COLO668 (cell line): ENCODE measurements around the gene TTC29.
A peak's percentile ranks its signal among the peaks of the same experiment; 100 is the strongest.

ENCODE experiments used
- DNase-seq: peaks from one replicate; lab custom pipeline; 2025; ENCODE audit not compliant: unreplicated experiment; lab: John Stamatoyannopoulos, UW

The TTC29 gene, protein sequence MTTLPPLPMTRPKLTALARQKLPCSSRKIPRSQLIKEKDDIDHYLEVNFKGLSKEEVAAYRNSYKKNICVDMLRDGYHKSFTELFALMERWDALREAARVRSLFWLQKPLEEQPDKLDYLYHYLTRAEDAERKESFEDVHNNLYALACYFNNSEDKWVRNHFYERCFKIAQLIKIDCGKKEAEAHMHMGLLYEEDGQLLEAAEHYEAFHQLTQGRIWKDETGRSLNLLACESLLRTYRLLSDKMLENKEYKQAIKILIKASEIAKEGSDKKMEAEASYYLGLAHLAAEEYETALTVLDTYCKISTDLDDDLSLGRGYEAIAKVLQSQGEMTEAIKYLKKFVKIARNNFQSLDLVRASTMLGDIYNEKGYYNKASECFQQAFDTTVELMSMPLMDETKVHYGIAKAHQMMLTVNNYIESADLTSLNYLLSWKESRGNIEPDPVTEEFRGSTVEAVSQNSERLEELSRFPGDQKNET

GRCh38 chr4:146945556-146946374, at the start of gene TTC29:
Gene TTC29, minus strand, starts transcription at chr4:146945864. Its CDS starts 5,969 bp downstream, at chr4:146939895.
- peak; percentile 93 for DNase-seq

GRCh38 chr4:146981651-146982050, 36.0 kb upstream of the TTC29 start:
- no peak for DNase-seq

DNA sequence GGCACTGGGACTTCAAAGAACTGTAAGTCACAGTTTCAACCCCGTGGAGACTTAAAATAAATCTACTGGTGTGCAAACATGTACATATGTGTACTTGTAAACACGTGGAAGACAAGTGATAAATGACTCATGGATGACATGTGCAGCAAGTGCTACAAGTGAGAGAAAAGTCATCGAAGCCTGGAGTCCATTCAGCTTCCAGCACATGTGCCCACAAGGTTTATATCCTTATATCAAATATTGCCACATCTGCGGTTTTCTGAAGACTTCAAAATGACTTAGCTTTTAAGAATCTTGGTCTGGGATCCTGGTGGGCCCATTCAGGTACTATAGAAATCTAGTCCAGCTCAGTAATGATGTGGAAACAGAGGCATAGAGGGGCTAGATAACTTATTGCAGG, 33.0 kb upstream of the TTC29 start:
- no peak for DNase-seq

GRCh38 chr4:146976145-146976544, 30.5 kb upstream of the TTC29 start:
- no peak for DNase-seq

DNA sequence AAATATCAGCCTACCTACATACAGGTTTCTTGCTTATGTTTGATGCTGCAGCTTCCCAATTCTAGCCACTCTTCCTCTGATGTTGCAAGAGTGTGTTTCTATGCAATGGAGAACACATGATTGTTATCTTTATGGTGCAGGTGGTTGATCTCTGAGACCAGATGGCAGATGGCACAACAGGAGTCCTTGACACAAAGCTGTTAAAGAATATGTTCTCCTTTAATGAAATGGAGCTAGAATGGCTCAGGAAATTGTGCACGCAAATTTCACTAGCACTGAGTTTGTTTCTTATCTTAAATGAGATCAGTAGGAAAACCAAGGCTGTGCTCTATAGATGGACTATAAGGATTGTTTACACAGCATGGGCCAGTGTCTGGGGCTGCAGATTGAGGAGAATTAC, 29.9 kb upstream of the TTC29 start:
- DNase-seq: peak; percentile 29

GRCh38 chr4:146975036-146975435, 29.4 kb upstream of the TTC29 start:
- no peak for DNase-seq

DNA sequence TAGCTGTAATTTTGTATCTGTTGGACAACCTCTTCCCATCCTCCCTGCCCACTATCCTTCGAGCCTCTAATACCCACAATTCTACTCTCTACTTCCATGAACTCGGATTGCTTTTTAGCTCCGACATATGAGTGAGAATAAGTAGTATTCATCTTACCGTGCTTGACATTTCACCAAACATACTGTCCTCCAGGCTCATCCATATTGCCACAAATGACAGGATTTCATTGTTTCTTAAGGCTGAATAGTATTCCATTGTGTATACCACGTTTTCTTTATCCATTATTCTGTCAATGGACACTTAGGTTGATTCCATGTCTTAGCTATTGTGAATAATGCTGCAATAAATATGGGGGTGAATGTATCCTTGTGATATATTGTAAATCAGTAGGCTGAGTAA, 26.4 kb upstream of the TTC29 start:
- no peak for DNase-seq

DNA sequence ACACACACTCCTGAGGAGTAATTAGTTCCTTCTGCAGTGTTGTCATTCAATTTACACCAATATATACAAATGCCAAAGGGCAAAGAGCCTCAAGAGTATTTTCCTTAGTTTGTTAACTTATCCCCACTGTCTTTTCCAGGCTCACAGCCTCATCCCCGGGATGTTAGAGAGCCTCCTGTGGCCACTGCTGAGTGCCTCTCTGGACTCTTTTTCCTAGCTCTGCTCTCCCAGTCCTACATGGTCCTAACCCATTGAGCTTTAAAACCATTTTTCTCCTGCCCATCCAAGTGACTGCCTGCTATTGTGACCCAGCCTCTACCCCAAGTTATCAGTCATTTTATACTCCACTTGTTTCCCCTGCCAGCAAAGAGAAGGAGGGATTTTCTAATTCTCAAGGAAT, 23.5 kb upstream of the TTC29 start:
- no peak for DNase-seq

DNA sequence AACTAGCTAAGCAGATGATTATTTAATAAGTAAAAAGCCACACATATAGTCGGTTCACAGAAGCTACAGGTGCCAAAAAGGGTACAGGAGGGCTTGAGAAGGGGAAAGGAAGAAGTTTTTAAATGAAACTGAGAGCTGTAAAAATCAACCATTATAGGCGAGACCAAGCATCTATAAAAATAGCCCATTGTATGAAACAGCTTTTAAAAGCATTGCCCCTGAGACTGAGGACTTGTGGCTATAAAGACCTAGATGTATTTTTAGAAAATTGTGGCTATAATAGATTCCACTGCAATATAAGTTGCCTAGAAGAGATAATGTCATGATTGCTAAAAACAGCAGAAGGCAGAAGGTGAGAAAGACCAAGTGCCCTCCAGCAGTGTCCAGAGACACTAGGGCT, 15.0 kb upstream of the TTC29 start:
- no peak for DNase-seq

GRCh38 chr4:146959692-146960091, 14.0 kb upstream of the TTC29 start:
- DNase-seq: no peak

DNA sequence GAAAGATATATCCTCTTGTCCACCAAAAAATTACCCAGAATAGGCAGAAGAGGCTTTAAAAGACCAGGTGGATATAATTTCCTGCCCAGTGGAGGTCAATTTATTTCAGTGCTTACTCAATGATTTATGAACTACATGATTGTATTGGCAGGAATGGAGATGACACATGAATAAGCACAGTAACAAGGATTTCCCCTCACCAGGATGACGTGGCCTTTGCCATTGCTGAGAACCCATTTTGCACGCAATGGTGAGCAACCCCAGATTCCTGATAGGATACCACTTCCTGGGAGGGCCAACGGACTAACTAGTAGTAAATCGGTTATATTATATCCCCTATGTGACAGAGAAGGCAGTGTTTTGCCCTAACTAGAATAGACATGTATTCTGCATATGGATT, 11.6 kb upstream of the TTC29 start:
- DNase-seq: no peak

DNA sequence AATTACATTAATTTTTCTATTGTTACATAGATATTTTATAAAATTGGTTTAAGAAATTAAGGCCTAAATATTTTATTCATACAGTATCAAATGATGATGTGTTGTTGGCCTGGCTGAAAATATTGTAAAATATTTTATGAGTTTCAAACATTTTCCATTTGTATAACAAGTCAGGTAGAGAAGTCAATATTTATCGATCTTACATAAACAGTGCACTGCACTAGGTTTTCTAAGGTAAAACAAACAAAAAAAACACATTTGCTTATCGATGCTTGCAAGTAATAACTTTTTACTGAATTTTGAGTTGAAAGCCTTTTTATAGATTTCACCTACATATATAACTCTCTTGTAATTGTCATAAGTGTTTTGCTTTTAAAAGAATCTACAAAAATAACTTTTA, 7.2 kb upstream of the TTC29 start:
- no peak for DNase-seq

- no peak for DNase-seq
Measured at GRCh38 chr4:146949559-146949958, 3.9 kb upstream of the TTC29 start.

DNA sequence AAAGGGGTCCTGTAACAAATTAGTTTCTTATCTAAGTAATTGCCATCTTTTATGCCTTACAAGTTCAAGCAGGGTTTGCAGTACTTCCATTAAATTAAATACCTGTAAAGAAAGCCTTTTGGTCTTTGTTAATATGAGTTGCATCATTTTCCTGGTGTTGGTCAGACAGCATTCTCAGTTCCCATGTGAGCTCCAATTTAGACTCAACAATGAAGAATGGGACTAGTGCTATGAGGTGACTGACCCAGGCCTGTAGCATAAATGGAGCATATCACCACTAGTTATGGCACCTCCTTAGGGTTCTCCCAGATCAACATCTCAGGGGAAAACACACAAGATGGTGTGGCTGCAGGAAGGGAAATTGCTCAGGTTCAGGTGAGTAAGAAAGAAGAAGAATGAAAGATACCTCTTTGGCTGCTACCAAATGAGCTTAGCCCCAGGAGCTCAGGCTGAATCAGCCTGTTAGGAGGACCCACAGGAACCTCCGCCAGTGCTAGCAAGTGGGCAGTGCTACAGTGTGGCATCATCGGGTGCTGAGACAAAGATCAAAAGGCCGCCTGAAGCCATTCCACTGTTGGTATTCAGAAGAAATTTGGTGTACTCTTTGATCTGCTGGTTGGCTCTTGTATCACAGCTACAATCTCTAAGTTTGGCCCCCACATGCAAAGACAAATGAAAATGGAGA, 1.8 kb downstream of the TTC29 start:
- DNase-seq: no peak

- no peak for DNase-seq
Measured at GRCh38 chr4:146932116-146932515, 13.5 kb downstream of the TTC29 start.

DNA sequence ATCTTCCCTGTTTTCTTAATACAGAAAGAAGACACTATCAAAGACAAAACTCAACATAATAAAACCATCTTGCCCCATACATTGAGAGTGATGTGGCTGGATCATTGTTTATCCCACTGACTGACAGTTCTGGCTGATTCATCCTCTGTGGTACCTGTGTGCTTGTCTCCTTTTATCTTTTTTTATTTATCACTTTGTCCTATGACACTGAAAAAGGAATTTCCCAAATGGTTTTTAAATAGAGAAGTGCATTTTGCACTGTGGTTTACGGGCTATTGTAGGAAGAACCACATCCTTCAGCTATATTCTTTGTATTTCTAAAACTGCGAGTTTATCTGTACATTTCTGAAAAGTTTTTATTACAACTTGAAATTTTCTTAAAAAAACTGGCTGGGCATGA, 15.0 kb downstream of the TTC29 start:
- no peak for DNase-seq

DNA sequence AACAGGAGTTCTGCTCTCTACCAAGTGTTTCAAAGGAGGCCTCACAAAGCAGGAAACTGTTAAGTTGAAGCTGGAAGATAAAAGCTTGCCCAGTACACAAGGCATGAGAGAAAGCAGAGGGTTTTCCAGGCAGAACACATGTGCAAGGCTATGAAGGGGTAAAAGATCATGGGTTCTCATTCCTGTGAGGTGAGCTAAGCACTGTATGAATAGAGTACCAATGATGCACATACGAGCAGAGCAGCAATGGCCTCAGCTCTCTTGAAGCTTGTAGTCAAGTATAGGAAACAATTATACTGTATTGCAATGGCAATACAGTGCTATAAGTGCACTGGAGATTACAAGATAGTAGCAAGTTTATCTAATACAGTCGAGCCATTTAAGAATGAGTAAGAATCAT, 18.0 kb downstream of the TTC29 start:
- DNase-seq: no peak

DNA sequence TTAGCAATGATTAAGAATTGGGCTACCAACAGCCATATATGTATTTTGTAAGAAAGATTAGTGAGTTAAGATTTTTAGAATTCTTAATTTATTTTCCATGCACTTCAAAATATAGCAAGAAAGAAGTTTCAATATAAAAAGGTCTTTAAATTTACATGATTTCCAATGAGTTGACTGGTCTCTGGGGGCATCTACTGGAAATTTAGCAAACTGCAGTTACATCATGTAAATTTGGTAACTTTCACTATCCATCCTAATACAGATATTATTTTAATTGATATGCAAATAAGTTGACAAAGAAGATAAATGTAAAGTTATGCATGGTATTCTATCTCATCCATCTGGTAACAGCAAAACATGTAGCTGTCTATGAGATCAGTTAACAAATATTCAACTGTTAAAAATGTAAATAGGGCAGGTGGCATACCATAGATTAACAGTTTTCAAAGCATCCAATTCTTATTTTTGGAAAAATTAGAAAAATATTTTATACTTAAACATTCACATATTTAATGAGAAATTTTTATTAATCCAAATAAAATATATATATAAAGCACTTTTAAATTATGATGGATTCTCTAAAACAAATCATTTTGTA, 29.1 kb downstream of the TTC29 start:
- DNase-seq: peak; percentile 19

DNA sequence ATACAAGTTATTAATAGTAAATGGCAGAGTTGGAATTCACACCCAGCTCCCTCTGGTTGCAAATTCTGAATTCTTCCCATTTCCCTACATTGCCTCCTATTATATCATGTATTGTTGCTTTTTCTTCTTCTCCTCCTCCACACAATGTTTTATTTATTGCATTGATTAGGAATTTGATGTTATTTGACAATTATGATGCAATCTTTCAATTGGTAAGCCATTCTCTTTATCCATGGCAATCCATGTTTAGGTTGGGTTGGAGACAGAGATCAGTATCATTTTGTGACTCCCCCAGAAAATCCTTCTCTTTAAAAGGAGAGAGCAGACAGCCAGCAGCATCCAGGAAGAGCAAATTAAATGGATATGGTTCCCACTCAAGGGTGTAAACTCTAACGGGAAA, 30.5 kb downstream of the TTC29 start:
- no peak for DNase-seq

- no peak for DNase-seq
Measured at GRCh38 chr4:146900295-146900694, 45.4 kb downstream of the TTC29 start.

- no peak for DNase-seq
Measured at GRCh38 chr4:146890301-146890700, 55.4 kb downstream of the TTC29 start.
